ENCODE measurements around the gene POU4F1.
"Not testable (repeated sequence)": the region's sequence is repeated elsewhere in the genome, so short reads cannot be mapped to it uniquely, and the experiment has no call there.

Gene POU4F1, protein sequence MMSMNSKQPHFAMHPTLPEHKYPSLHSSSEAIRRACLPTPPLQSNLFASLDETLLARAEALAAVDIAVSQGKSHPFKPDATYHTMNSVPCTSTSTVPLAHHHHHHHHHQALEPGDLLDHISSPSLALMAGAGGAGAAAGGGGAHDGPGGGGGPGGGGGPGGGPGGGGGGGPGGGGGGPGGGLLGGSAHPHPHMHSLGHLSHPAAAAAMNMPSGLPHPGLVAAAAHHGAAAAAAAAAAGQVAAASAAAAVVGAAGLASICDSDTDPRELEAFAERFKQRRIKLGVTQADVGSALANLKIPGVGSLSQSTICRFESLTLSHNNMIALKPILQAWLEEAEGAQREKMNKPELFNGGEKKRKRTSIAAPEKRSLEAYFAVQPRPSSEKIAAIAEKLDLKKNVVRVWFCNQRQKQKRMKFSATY

DNA sequence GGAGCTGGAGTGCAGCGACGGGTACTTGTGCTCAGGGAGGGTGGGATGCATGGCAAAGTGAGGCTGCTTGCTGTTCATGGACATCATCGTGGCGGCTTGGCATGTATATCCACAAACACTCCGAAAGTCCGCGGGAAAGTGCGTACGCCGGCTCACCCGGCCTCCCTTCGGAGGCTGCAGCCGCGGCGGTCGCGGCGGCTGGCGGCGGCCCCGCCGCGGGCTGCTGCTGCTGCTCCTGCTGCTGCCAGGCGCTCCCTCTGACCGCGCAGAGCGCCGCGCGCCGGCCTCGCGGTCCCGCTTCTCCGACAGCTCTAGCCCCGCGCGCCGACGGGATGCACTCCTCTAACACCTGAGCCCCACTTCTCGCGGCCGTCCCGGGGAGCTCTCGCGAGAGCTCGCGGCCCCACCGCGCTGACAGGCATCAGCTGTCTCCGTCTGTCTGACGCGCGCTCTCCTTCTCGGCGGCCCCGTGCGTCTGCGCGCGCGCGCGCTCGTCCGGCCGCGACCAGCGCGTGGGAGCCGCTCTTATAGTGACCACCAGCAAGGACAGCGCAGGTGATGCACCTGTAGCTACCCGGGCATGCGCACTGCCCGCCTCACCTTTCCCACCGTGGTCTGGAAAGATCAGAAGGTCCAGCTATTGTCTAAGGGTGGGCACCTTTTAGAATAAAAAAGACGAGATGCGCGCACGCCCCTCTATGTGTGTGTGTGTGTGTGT lies at the start of gene POU4F1:
Gene POU4F1 (minus strand): TSS at position 313 of the 718 bp plus-strand sequence. CDS start 226 bp downstream, at position 87.
- peak; percentile 5 to 49 (median 12) for DNase-seq

DNA sequence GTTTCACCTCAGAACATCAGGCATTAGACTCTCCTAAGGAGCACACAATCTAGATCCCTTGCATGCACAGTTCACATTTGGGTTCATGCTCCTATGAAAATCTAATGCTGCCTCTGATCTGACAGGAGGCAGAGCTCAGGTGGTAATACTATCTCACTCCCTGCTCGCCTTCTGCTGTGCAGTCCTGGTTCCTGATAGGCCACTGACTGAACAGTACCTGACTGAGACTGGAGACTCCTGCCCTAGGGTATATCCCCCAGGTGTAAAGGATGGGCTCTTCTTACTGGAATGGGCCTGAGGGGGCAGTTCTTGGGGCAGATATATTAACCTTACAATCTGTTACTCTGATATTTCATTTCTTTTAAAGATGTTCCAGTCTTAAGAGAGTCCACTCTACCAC lies 49.3 kb upstream of the POU4F1 start:
- DNase-seq, result no peak

DNA sequence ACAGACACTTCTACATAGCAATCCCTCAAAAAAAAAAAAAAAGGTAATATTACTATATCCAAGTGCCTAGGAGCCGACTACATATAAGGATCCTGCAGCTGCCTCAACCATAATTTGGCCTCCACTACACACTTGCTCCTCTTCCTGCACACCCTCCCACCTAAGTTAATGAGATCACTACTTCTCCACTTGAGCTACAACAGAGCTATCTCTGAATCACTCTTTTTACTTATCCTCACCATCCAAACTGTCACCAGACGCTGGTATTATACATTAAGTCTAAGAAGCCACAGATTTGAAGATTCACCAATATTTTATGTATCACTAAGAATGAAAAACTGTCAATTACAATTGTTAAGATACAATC lies 47.3 kb upstream of the POU4F1 start:
- DNase-seq, result no peak

DNA sequence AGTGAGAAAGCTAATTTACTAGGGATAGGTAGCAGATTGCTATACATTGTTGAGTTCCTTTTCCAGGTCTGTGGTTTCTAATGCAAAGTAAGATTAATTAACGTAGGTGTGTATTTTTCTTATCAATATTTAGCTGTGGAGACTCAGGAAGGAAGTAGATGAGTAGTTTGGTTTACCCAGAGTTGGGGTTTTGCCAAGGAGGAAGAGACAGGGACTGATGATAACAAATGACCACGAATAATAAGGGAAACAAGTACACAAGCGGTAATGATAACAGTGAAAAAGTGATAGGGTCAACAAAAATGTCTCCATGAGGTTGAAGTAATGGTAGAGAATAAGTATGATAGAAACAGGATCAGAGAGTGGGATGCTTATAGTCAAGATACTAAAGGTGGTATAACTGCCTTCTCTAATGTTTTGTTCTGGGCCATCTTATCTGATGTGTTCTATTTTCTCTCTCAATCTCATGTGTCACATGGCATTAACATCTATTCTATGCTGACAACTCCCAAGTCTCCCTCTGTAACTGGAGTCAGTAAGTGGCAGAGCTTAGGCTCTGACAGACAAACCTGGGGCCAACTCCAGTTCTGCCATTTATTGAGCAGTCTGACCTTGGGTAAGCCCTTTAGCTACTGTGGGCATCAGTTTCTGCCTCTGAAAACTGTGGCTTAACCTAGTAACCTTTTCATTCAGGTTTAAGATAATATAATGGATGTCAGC lies 46.8 kb upstream of the POU4F1 start:
- DNase-seq, result no peak

DNA sequence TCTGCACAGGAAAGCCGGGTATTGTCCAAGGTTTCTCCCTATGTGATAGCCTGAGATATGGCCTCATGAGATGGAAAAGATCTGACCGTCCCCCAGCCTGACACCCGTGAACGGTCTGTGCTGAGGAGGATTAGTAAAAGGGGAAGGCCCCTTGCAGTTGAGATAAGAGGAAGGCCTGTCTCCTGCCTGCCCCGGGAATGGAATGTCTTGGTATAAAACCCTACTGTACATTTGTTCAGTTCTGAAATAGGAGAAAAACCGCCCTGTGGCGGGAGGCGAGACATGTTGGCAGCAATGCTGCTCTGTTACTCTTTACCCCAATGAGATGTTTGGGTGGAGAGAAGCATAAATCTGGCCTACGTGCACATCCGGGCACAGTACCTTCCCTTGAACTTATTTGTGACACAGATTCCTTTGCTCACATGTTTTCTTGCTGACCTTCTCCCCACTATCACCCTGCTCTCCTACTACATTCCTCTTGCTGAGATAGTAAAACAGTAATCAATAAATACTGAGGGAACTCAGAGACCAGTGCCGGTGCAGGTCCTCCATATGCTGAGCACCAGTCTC lies 43.8 kb upstream of the POU4F1 start:
- DNase-seq, result not testable (repeated sequence)

DNA sequence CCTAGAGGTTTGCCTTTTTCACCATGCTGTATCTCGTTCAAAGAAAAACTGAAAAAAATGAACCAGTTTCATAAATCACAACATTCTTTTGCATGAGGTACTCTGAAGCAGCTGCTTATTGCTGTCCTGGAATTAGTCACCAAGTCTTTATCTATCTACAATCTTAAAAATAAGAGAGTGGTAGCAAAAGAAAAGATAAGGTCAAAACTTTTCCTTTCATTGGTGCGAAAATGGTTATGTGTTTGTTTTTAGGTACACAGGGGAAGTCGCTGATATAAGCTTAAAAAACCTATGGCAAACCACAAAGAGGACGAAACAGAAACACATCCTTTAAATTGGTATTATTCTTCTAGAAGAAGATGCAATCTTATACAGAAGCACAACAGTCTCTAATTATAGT lies 34.9 kb upstream of the POU4F1 start:
- DNase-seq, result no peak

DNA sequence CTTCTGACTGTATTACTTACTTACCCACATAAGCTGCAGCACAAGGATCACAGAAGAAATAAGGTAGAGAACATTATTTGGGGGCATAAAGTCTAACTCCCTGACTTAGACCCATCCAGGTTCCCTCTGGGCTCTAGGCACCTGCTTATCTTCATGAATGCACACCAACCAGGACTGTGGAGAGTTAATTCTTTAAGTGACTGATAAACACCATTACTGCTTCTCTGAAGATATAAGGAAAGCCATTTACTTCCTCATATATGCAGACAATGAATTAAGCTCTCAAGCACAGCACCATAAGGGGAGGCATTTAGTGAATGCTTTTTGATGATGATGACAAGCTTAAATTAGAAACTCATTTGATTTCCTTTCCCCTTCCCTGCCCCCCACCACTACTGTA lies 33.1 kb upstream of the POU4F1 start:
- no peak for DNase-seq

DNA sequence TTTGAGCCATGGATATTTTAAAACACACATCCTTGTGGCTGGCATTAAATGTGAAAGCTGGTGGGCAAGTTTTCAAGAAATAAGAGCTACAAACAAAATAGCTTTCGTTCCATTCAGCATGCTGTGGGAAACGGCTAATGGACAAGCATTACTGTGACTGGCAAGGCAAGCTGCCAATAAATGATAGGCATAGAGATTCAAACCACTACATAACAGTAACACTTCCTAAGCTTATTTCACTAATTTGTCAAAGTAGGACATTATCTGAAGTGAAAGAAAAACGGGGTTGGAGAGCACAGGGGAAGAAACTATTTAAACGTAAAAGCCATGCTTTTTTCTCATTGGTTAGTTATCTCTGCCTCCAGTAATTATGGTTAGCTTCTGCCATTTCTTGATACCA lies 29.6 kb upstream of the POU4F1 start:
- DNase-seq, result no peak

DNA sequence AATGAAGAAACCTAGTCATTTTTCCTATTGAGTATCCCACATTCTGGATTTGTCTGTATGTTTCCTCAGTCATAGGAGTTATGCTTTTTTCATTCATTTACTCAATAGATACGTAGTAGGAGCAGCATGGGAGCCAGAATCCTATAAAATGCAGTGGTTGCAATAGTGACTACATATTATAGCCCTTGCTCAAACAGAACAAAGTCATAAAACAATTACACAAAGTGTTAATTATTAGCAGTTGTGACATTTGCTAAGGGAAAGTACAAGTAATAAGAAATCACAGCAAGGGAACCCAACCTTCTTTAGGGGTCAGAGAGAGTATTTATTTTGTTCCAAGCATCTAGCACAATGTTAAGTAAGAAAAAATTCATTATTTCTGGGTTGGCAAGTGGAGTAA lies 27.7 kb upstream of the POU4F1 start:
- no peak for DNase-seq

DNA sequence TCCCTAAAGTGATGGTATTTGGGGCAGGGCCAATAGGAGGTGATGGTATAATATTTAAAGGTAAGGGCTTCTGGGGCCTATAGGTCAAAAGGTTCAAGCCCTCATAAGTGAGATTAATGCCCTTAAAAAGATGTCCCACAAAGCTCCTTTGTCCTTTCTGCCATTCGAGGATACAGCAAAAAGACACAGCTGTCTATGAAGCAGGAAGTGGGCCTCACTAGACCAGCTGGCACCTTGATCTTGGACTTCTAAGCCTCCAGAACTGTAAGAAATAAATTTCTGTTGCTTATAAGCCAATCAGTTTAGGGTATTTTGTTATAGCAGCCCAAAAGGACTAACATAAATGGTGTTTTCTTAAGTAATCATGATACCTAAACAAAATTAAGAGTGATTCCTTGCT lies 27.2 kb upstream of the POU4F1 start:
- DNase-seq, result no peak

DNA sequence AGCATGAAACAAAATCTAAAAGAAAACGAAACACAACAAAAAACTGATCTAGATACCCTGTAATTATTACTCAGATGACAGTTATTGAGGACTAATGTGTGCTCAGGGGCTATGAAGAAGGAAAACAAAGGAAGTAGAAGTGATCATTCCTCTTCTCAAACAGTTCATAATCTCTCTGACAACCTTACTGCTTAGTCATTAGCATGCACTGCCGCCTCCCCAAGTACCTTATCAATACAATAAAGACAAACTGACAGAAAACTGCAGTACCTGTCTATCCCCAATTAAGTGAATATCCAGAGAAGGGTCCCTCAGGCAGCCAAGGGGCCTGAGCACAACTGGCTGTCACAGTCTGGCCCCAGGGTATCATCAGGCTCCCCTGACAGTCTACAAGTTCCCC lies 22.0 kb upstream of the POU4F1 start:
- DNase-seq, result no peak

DNA sequence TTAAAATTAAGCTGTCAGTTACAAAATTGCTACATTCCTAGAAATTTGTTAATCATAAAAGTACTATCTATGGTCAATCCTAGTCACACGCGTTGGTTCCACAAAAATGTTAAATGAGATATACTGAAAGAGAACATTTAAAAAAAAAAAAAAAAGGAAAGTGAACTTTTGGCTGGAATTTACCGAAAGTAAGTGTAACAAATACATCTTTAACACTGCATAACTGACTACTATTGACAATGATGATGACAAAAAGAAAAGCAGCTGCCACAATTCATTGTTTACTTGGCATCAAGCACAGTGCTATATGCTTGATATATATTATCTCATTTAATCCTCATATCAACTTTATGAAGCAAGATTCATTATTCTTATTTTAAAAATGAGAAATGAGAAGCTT lies 19.8 kb upstream of the POU4F1 start:
- DNase-seq, result no peak

DNA sequence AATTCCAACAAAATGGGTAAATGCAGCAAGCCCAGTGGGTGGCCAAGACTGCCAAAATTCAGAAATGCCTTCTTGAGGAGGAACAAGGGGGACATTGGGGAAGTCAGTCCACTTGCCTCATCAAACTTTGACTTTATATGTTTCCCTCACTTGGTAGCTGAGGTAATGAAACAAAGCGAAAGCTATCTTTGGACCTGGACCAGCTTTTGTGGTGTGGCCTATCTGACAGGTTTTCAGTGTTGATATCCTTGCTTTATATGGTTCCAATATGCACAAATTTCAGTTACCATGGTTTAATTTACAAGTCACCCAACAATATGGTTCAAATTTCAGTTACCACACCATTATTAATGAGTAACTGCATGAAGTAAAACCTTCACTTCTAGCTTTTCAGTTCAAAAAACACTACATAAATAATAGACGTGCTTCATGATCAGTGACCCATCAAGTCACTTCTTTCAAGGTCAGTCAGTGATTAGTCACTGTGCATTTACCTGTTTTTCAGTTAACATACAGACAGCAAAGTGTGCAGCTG lies 17.7 kb upstream of the POU4F1 start:
- DNase-seq, result no peak

DNA sequence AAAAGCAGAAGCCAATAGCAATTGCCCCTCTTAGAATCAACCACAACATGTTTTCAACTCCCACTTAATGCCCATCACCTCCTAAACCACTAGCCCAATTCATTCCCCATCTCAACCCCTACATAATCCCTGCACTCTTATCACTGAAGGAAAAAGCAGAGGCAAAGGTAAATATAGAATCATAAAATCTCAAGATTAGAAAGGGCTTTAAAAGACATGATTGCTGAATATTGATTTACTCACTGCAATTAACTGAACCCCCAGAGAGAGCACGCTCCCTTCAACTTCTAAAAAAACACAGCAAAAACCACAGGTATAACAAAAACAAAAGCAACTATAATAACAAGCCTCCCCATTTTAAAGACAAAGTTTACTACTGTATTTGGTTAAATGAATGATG lies 15.1 kb upstream of the POU4F1 start:
- DNase-seq, result no peak

DNA sequence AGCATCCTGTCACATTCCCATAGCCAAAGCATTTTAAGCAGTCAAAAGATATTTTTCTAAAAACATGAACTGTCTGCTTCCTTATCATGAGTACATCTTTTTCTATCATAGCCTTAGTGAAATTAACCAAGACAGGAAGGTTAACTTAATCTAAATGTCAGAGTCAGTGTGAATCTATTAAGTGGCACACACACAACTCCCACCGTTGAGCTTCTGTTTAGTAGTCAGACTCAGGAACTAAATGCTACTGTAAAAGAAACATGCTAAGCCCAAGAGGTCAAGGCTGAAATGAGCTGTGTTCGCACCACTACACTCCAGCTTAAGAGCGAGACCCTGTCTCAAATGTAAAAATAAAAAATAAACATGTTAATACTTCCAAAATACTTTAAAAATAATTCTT lies 7.7 kb upstream of the POU4F1 start:
- no peak for DNase-seq

DNA sequence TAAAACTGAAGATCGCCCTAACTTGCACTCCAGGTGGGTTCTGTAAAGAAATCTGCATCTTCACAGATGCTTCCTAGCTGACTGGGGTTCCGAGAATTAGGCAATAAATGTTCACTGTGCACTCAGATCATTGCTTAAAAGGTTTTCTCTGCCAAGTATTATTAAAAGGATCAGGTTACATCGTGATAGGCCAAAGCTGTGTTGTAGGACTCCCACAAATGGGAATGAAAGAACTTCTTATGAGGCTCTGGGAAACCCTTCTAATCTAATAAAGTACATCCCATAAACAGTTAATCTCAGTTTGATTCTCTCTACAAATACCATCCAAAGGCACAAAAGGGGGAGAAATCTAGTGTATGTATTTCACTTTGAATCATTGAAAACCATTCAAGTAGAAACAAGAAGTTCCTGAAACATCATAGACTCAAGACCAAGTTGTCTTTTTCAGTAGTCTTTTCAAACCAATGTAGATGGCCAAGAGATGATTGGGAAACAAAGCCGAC lies 7.1 kb upstream of the POU4F1 start:
- no peak for DNase-seq

DNA sequence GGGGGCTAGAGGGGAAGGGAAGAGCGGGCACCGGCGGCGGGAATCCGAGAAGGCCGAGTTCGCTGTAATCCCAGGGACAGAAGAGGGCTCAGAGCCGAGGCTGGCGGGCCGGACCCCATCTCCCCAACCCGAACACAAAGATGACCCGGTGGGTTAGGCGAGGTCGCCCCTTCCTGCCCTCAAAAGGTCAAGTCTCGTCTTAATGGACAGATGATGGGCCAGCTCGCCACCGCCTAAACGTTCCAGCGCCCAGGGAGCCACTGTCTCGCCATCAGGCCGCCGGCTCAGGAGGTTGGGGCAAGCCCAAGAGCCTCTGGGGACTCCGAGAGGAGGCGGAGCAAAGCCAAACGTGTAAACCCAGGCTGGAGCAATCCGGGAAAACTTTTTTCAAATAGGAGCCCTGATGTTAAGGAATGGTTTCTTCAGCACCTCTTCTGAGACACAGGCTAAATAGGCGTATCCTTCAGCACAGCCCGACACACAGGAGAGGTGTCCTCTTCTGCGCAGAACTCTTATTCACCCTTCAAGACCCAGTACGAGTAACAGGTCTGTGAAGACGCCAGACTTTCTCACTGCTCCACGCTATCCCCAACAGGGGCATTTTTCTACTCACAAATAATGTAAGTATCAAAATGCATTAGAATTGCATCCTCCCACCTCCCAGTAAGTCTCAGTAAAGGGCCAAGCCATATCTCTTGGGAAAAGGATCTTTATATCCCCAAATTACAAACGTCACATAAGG lies 6.3 kb upstream of the POU4F1 start:
- no peak for DNase-seq

DNA sequence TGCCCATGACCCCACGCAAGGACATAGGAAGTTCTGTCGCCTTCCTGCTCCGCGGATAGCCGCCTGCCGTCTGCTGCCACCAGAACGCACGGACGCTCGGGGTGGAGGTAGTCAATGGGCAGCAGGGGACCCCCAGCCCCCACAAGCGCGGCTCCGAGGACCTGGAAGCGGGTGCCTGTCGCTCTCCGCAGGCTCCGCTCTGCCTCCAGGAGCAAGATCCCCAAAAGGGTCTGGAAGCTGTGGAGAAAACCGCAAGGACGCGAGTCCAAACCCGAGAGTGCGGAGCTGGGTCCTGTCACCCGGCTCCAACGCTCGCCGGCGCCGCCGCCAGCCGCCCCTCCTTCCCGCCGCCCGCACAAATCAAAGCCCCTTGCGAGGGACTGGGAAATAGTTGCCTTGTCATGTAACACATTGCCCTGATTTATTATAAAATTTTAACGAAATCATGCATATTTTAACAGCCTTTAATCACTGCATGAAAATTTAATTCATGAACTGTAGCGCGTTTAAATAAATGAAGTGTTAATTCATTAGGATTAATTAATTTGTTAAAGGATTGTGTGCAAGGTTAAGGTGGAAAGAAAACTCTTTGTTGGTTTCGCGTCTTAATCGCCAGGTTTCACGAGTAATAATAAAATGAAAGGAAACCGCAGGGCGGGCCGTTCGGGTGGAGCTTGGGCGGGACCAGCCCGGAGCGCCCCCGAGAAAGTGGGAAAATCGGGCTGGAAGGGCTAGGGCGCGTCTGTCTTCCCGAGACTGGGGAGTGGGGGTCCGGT lies 5.5 kb upstream of the POU4F1 start:
- no peak for DNase-seq

DNA sequence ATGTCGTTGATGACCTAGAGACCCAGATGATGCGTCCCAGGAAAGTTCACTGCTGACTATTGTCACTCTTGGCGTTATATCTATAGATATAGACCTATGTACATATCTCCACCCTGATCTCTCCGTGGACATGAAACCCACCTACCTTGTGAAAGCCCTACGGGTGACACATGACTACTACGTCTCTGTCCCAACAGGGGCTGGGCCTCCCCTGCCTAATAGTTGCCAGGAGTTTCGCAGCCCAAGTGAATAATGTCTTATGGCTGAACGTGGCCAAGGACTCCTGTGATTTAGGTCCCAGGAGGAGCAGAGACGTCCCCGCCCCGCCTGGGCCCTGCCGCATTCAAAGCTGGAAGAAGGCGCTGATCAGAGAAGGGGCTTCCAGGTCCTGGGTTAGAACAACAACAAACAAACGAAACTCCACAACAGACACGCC lies 4.9 kb upstream of the POU4F1 start:
- DNase-seq, result no peak

DNA sequence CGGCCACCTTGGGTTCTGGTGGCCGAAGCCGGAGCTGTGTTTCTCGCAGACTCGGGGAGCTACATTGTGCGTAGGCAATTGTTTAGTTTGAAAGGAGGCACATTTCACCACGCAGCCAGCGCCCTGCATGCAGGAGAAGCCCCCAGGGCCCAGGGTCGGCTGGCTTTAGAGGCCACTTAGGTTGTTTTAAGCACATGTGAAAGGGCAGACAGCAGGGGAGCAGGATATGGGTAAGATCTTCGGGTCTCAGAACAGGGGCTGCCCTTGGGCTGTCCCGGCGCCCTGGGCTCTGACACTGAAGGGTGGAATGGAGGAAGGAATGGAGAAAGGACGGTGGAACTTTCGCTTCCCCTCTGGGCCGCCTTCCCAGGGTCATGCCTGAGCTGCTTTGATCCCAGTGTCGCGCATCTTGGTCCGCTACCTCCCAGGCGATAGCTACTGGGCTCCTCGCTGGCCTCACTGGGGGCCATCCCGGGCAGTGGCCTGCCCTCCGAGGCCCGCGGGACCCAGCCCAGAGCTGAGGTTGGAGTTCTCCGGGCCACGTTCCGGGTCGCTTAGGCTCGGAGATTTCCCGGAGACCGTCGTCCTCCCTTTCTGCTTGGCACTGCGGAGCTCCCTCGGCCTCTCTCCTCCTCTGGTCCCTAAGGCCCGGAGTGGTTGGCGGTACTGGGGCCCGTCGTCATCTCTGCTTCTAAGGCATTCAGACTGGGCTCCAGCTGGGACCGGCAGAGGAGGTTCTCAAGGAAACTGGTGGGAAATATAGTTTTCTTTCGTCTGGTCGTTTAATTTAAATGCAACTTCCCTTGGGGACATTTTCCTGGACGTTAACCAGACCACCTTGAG lies 4.3 kb upstream of the POU4F1 start:
- DNase-seq, result no peak

Data from activated CD4-positive, CD25-positive, alpha-beta regulatory T cell (primary cell).